ENCODE measurements around the gene CHN2. TPM values are rescaled to one million over a fixed set of nuclear protein-coding genes. Genes with fewer than 3 reads are reported as not detected.

CHN2 gene
- total RNA-seq, 1 donor from 2014 or later, result 6.6 TPM

- Histone ChIP-seq H3K9ac (no peak overlapping the region), H3F3A (ENCODE audit: low read depth) (peaks cover 8% of the 10 kb centered on the region), H3K79me2 (ENCODE audit: low read depth) (no peaks in the 10 kb centered on the region), H3K4me1 (peaks cover 9% of the 10 kb centered on the region), H3K36me3 (no peaks in the 10 kb centered on the region), H2AFZ (replicated peaks) (no peak overlapping the region), H3K4me2 (no peak overlapping the region), H3K4me3 (no peak overlapping the region), H3K9me3 (ENCODE audit: low read depth) (no peaks in the 10 kb centered on the region), H3K27me3 (no peaks in the 10 kb centered on the region), H4K20me1 (ENCODE audit: low read depth) (no peaks in the 10 kb centered on the region), H3K27ac (no peak overlapping the region)
- no peak overlapping the region for H3K4me3 Mint-ChIP-seq
- peaks cover 2% of the 10 kb centered on the region for H3K27me3 Mint-ChIP-seq (ENCODE audit: insufficient read depth, low read depth)
- TF ChIP-seq CTCF (IDR thresholded peaks at IDR 0.05) (no peak), EZH2 (IDR thresholded peaks at IDR 0.05) (no peak), EZH2phosphoT487 (IDR thresholded peaks at IDR 0.05) (no peak)
- DNase-seq (ENCODE audit: low spot score), result no peak
- no peak overlapping the region for H3K27ac Mint-ChIP-seq
- peaks cover 9% of the 10 kb centered on the region for H3K4me1 Mint-ChIP-seq
- no peaks in the 10 kb centered on the region for H3K36me3 Mint-ChIP-seq
- no peaks in the 10 kb centered on the region for H3K9me3 Mint-ChIP-seq
These were observed 186.9 kb downstream of the CHN2 start for GRCh38 chr7:29381206-29382094.

GRCh38 chr7:29384277-29384676 is 189.7 kb downstream of the CHN2 start:
- Mint-ChIP-seq H3K27me3 (ENCODE audit: insufficient read depth, low read depth) (peaks cover 2% of the 10 kb centered on the region), H3K36me3 (no peaks in the 10 kb centered on the region), H3K9me3 (no peaks in the 10 kb centered on the region), H3K4me1 (peaks cover 9% of the 10 kb centered on the region), H3K27ac (no peak overlapping the region), H3K4me3 (no peak overlapping the region)
- no peaks in the 10 kb centered on the region for H3K27me3 ChIP-seq
- no peak overlapping the region for H3K4me3 ChIP-seq
- no peak for DNase-seq (ENCODE audit: low spot score)
- H3K27ac ChIP-seq, result no peak overlapping the region
- H3K79me2 ChIP-seq (ENCODE audit: low read depth), result no peaks in the 10 kb centered on the region
- H4K20me1 ChIP-seq (ENCODE audit: low read depth), result no peaks in the 10 kb centered on the region
- no peaks in the 10 kb centered on the region for H3K9me3 ChIP-seq (ENCODE audit: low read depth)
- H3K4me1 ChIP-seq, result peaks cover 9% of the 10 kb centered on the region
- no peak overlapping the region for H3K9ac ChIP-seq
- TF ChIP-seq EZH2 (IDR thresholded peaks at IDR 0.05) (no peak), EZH2phosphoT487 (IDR thresholded peaks at IDR 0.05) (no peak), CTCF (IDR thresholded peaks at IDR 0.05) (no peak)
- peaks cover 12% of the 10 kb centered on the region for H3F3A ChIP-seq (ENCODE audit: low read depth)
- no peaks in the 10 kb centered on the region for H3K36me3 ChIP-seq
- H2AFZ ChIP-seq (replicated peaks), result no peak overlapping the region
- no peak overlapping the region for H3K4me2 ChIP-seq

GRCh38 chr7:29385214-29385814 is 190.7 kb downstream of the CHN2 start:
- no peak overlapping the region for H3K4me3 Mint-ChIP-seq
- H3K9me3 ChIP-seq (ENCODE audit: low read depth), result no peaks in the 10 kb centered on the region
- H3K27me3 ChIP-seq, result no peaks in the 10 kb centered on the region
- H3F3A ChIP-seq (ENCODE audit: low read depth), result peaks cover 12% of the 10 kb centered on the region
- no peaks in the 10 kb centered on the region for H3K9me3 Mint-ChIP-seq
- H3K4me3 ChIP-seq, result no peak overlapping the region
- no peaks in the 10 kb centered on the region for H3K36me3 Mint-ChIP-seq
- no peak overlapping the region for H3K27ac ChIP-seq
- H3K4me1 Mint-ChIP-seq, result peaks cover 9% of the 10 kb centered on the region
- TF ChIP-seq CTCF (IDR thresholded peaks at IDR 0.05), result no peak
- TF ChIP-seq EZH2phosphoT487 (IDR thresholded peaks at IDR 0.05), result no peak
- no peak for TF ChIP-seq EZH2 (IDR thresholded peaks at IDR 0.05)
- no peaks in the 10 kb centered on the region for H4K20me1 ChIP-seq (ENCODE audit: low read depth)
- H3K27me3 Mint-ChIP-seq (ENCODE audit: insufficient read depth, low read depth), result peaks cover 2% of the 10 kb centered on the region
- H2AFZ ChIP-seq (replicated peaks), result no peak overlapping the region
- H3K4me1 ChIP-seq, result peaks cover 9% of the 10 kb centered on the region
- no peak for DNase-seq (ENCODE audit: low spot score)
- H3K9ac ChIP-seq, result no peak overlapping the region
- no peaks in the 10 kb centered on the region for H3K79me2 ChIP-seq (ENCODE audit: low read depth)
- no peak overlapping the region for H3K4me2 ChIP-seq
- H3K36me3 ChIP-seq, result no peaks in the 10 kb centered on the region
- no peak overlapping the region for H3K27ac Mint-ChIP-seq
